ENCODE data around the gene NDFIP1. TPM values are rescaled to one million over a fixed set of nuclear protein-coding genes. Genes with fewer than 3 reads are reported as not detected.
"Not testable (repeated sequence)": the region's sequence is repeated elsewhere in the genome, so short reads cannot be mapped to it uniquely, and the experiment has no call there.

Gene NDFIP1
- total RNA-seq, 1 donor from 2014 or later = 178 TPM

GRCh38 chr5:142152384-142152732 lies 43.8 kb downstream of the NDFIP1 start:
- DNase-seq (ENCODE audit: extremely low spot score in 2 of 2) = no peak
- Histone ChIP-seq H3K9me3 (no peaks in the 10 kb centered on the region), H3K4me1 (no peaks in the 10 kb centered on the region), H3K4me3 (no peak overlapping the region), H3K36me3 (peaks cover 0 to 5% of the 10 kb centered on the region in 2 donors), H3K27ac (no peak overlapping the region), H3K27me3 (no peaks in the 10 kb centered on the region)
- no peak for TF ChIP-seq CTCF (IDR thresholded peaks at IDR 0.05)
- no peak for TF ChIP-seq POLR2AphosphoS5 (IDR thresholded peaks at IDR 0.05; ENCODE audit: insufficient read depth in 1 of 2, low read depth in 1 of 2)
- TF ChIP-seq POLR2A (IDR thresholded peaks at IDR 0.05) = no peak
- intact Hi-C loops (cut with DNase I) = no loop called here

- no peak for TF ChIP-seq CTCF (IDR thresholded peaks at IDR 0.05)
- no peak for TF ChIP-seq POLR2A (IDR thresholded peaks at IDR 0.05)
- no peak for TF ChIP-seq POLR2AphosphoS5 (IDR thresholded peaks at IDR 0.05; ENCODE audit: insufficient read depth in 1 of 2, low read depth in 1 of 2)
- intact Hi-C loops (cut with DNase I) = no loop called here
- H3K36me3 ChIP-seq = no peaks in the 10 kb centered on the region
These were observed 45.3 kb downstream of the NDFIP1 start for GRCh38 chr5:142153674-142154448.

GRCh38 chr5:142154449-142154841 lies 45.9 kb downstream of the NDFIP1 start:
- intact Hi-C loops (cut with DNase I); H3K9me3 ChIP-seq; DNase-seq (ENCODE audit: extremely low spot score in 2 of 2); H3K36me3 ChIP-seq; H3K27me3 ChIP-seq; H3K4me3 ChIP-seq; H3K27ac ChIP-seq; H3K4me1 ChIP-seq: not testable (repeated sequence)

More at GRCh38 chr5:142153674-142154448, 45.3 kb downstream of the NDFIP1 start:
- H3K27ac ChIP-seq = no peak overlapping the region
- no peaks in the 10 kb centered on the region for H3K27me3 ChIP-seq
- no peak overlapping the region for H3K4me3 ChIP-seq
- no peak for DNase-seq (ENCODE audit: extremely low spot score in 2 of 2)
- H3K4me1 ChIP-seq = no peaks in the 10 kb centered on the region
- H3K9me3 ChIP-seq = no peaks in the 10 kb centered on the region

- no peaks in the 10 kb centered on the region for H3K9me3 ChIP-seq
- intact Hi-C loops (cut with DNase I) = no loop called here
- no peaks in the 10 kb centered on the region for H3K36me3 ChIP-seq
- no peak overlapping the region for H3K27ac ChIP-seq
- no peaks in the 10 kb centered on the region for H3K27me3 ChIP-seq
- no peaks in the 10 kb centered on the region for H3K4me1 ChIP-seq
- no peak for DNase-seq (ENCODE audit: extremely low spot score in 2 of 2)
- no peak overlapping the region for H3K4me3 ChIP-seq
- TF ChIP-seq POLR2AphosphoS5 (IDR thresholded peaks at IDR 0.05; ENCODE audit: insufficient read depth in 1 of 2, low read depth in 1 of 2) (no peak), CTCF (IDR thresholded peaks at IDR 0.05) (no peak), POLR2A (IDR thresholded peaks at IDR 0.05) (no peak)
These were observed 48.4 kb downstream of the NDFIP1 start for GRCh38 chr5:142156839-142157463.

GRCh38 chr5:142159354-142159753 lies 50.8 kb downstream of the NDFIP1 start:
- intact Hi-C loops (cut with DNase I) = no loop called here
- no peak for DNase-seq (ENCODE audit: extremely low spot score in 2 of 2)
- TF ChIP-seq POLR2AphosphoS5 (IDR thresholded peaks at IDR 0.05; ENCODE audit: insufficient read depth in 1 of 2, low read depth in 1 of 2) (no peak), CTCF (IDR thresholded peaks at IDR 0.05) (no peak), POLR2A (IDR thresholded peaks at IDR 0.05) (no peak)

More at GRCh38 chr5:142159354-142159753, 50.8 kb downstream of the NDFIP1 start:
- Histone ChIP-seq H3K27ac (no peak overlapping the region), H3K27me3 (no peaks in the 10 kb centered on the region), H3K4me3 (no peak overlapping the region), H3K36me3 (no peaks in the 10 kb centered on the region), H3K4me1 (no peaks in the 10 kb centered on the region), H3K9me3 (no peaks in the 10 kb centered on the region)
